GM21390 (cell line): ENCODE data around the gene LYSMD2.

Source experiments
- ATAC-seq: cut with Tn5 transposase; IDR thresholded peaks from one replicate; pipeline ENCODE4 v1.9.1; 2021; ENCODE audit not compliant: unreplicated experiment

Gene LYSMD2

DNA sequence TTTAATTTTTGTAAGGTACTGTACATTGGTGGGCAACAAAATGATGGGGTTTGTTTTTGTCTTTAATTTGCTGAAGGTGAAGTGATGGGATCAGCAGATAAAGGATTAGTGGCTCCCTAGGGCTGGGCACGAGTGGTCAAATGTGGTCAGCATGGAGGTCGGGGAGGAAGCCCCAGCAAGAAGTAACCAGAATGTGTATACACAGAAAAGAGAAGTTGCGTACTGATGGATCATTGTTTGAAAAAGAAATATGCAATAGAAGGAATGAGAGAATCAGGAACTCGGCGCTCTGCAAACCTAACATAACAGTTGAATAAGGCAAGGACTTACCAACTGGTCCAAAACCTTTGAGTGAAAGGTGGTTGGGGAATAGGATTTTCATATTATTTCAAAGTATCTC lies 15.4 kb upstream of the LYSMD2 start:
- no peak for ATAC-seq

DNA sequence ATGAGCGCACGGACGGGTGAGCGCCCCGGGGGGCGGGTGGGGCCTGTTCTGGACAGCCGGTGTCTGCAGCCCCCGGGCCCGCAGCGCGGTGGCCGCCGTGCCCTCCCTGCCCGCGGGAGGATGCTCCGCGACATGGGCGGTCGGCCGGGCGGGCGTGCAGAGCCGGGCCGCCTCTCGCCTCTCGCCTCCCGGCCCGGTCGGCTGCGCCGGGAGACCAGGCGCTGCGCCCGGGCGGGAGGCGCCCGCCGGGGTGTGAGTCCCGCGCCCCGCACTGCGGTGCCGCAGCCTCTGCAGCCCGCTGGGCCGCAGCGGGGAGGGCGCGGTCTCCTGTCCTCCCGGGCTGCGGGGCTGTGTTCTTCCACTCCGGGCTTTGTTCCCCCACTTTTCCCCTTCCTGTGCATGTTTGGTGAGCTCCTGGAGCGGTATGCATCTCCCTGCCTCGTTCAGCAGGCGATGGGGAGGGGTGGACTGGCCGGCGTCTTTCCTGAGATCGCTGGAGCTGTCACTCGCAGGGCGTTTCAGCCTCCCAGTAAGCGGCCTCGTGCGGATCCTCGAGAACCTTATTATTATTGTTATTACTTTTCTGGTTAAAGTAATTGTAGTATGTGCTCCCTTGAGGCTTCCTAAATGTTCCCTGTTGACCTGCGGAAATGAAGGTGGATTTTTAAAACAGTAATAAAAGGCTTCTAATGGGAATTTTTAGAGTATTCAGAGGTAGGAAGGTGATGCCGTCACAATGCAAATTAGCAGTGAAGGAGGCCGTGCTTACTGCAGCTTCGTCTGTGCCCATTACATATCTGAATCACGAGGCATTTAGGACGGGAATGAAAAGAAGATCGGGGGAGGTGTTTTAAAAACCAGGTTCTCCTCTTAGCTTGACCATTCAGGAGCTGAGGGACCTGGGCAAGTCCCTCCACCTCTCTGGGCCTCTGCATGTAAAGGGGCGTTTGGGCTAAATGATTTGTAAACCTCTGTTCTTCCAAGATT lies 14.5 kb upstream of the LYSMD2 start:
- ATAC-seq, result peak; percentile 44

DNA sequence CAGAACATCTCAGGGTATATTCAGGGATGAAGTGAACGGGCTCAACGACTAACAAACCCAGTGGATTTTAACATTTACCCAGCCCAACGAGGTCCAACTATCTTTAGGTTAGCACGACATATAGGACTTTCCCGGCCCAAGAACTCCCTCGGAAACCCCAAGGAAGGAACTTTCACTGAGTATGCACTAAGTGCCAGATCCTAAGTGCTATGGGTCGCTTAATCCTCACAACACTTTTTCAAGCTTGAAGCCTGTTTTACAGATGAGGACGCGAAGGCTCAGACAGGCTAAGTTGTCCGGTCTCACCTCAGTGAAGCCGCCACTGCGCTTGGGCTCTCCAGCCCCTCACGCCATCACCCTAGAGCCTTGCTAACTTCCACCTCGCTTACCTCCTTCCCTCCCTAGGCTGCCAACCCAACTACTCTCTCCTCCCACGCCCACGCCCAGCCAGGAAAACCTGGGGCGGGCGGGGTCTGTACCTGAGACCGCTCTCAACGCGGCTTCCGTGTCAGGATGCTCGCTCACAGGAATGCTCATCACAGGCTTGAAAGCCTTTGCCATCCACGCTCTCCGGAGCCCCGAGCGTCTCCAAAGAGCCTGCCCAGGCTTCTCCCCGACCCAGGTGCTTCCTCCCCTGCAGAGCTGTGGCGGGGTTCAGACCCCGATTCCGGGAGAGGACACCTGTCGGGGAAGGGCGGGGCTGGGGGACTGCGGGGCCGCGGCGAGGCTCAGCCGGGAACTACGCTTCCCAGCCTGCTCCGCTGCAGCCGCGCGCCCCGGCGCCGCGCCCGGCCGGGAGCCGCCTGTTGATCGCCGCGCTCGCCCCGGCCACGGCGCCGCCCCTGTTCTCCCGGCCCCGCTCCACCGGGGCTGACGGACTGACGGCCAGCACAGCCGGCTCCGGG lies 13.6 kb upstream of the LYSMD2 start, which contains the start of gene TMOD2:
Gene TMOD2, plus strand, starts transcription at position 806 of the 905 bp plus-strand sequence. CDS start 14,845 bp downstream, outside the sequence.
- ATAC-seq, result peak; percentile 72

DNA sequence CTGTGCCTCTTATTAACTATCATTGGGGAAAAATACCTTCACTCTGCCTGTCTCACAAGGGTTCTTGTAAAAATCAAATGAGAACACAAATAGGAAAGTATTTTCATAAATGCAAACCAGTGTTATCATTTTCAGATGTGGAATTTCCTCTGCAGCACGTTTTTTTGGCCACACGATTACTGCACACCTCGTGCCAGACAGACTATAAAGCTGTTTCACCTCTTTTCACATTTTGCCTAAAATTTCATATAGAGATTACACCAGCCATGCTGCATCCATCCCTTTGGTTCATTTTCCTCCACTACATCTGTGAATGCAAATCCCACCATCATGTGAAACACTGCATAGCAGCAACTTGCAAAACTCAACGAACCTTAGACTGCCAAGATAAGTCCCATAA lies 12.7 kb upstream of the LYSMD2 start:
- no peak for ATAC-seq

DNA sequence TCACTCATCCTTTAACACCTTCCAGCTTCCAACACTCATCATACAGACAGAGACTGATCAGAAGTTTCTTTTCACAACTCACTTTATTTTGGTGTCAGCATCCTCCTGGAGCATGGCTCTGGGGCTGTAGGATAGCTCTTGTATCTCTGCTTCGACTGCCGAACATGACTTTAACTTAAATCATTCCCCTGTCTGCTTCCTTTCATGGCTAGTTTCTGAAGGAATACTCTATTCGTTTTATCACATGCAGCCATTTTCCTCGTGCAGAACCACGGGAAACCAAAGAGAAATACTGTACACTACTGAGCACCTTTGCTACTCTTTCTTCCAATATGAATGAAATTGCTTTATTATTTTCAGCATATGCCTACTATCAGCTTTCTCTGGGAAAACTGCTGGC lies 11.9 kb upstream of the LYSMD2 start:
- no peak for ATAC-seq

DNA sequence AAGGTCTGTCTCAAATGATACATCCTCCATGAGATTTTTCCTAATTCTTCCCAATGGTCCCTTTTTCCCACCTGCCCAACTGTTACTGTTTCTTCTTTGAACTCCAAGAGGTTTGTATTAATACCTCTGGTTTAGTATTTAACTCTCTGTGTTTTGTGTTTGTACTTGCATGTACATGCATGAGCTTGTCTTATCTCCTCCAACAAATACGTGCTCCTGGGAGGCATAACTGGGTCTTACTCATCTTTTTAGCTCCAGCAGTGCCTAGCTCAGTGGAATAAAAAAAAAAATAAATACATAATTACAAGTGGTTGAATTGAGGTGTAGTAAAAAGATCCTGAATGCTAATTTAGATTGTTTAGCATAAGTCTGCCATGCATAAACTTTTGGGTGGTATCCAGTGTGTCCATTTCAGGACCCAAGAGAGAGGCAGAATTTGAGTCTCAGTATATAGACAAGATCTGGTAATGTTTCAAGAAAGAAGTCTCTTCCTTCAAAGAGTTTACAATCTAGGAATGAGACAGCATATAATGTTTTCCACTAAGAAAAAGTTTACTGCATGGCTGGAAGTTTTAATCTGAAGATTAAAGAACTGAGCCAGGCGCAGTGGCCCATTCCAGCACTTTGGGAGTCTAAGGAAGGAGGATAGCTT lies 1.7 kb upstream of the LYSMD2 start:
- no peak for ATAC-seq

DNA sequence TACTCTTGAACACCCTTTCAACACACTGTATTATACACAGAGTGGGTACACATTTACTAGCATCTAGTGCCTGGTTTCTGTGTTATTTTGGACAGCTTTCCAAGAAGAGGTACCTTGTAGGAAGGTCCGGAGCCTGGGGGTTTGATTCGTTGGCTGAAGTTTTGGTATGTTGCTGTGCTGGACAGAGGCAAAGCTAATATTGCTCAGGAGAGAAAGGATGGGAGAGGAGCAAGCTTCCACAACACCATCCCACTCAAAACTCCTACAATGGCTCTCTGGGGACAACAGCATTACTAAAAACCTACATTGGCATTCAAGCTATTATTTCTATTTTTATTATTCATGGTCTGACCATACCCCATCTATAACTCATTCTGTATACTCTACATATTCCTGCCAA lies 1.1 kb upstream of the LYSMD2 start:
- ATAC-seq, result no peak

DNA sequence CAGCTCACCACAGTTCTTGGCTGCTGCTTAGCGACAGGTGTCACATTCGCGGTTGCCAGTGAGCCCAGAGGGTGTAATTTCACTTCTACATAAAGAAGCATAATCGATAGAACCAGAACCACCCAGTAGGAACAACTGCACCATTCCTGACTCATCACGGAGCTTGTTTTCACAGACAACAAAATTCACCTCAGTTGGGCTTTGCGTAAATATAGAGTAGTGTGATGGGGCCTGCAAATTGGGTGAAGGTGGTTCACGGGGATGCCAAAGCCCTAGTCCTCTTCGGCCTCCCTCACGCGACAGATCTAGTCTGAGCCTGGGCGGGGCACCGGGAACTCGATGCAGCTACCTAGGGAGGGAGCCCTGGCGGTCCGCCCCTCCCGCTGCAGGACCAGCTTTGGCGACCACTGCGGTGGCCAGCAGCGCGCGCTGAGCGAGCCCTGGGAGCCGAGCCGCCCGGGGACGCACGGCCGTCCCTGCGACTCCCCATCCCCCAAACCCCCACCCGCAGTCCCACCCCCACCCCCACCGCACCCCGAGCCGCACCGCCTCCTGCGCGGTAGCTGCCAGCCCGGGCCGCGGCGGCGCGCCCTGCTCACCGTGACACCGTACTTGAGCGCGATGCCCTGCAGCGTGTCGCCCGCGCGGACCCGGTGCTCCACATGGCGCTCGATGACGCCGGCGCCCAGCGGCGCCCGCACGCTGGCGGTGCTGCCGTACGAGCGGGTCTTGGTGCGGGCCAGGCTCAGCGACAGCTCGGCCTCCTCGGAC lies 519 bp downstream of the LYSMD2 start:
- peak; percentile 30 for ATAC-seq

DNA sequence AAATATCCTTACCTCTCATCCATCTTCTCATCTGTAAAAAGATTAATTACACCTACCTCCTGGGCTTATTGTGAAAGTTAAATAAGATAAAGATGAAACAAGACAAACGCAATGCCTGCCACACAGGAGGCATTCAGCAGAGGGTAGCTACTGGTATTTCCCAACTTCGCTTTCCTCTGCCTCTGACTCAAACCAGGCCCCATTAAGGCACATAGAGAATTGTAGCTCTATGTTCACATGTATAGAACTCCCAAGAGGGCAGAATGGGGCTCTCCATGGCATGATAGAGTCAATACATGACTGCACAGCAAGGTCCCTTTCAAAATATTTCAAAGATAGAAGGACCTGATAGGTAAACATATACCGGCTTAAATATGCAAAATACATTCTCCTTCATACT lies 1.4 kb downstream of the LYSMD2 start:
- no peak for ATAC-seq

DNA sequence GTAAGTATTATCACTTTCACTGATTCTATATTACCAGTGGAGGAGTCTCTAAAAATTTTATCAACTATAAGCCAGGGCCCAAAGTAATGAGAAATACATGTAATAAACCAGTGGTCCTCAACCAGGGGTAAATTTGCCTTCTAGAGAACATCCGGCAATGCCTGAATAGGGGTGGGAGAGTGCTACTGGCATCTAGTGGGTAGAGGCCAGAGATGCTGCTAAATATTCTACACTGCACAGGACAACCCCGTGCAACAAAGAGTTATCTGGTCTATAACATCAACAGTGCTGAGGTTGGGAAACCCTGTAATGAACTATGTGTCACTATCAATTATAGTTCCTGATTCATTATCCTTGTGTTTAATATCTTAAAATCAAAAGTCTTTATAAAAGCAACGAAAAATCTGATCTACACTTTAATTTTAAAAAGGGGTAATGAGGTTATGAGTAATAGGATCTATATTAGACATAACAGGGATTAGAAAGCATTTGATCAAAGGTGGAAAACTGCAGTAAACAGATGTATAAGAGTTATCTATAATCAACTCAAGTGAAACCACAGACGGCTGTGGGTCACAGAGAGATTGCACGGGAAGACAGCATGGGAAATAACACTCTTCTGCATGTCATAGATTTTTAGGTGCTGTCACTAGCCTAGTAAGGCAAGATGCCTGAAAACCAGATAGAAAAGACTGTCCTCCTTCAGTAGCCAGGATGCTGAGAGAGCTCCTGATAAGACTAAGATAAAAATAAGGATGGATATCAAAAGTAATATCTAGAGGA lies 2.0 kb downstream of the LYSMD2 start:
- no peak for ATAC-seq

DNA sequence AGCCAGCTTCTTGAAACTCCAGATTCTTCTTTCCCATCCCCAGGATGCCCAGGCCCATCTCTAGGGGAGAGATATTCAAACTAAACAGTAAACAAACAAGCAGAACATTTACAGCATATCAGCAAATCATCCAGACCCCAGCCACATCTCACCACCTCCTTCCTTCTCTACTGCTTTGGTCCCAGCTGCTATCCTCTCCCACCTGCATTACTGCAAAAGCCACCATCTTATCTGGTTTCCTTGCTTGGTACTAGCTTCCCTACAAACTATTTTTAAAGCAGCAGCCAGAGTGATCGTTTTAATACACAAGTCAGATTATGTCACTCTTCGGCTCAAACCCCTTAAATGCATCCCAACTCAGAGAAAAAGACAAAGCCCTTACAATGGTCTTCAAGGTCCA lies 4.8 kb downstream of the LYSMD2 start:
- ATAC-seq, result no peak

DNA sequence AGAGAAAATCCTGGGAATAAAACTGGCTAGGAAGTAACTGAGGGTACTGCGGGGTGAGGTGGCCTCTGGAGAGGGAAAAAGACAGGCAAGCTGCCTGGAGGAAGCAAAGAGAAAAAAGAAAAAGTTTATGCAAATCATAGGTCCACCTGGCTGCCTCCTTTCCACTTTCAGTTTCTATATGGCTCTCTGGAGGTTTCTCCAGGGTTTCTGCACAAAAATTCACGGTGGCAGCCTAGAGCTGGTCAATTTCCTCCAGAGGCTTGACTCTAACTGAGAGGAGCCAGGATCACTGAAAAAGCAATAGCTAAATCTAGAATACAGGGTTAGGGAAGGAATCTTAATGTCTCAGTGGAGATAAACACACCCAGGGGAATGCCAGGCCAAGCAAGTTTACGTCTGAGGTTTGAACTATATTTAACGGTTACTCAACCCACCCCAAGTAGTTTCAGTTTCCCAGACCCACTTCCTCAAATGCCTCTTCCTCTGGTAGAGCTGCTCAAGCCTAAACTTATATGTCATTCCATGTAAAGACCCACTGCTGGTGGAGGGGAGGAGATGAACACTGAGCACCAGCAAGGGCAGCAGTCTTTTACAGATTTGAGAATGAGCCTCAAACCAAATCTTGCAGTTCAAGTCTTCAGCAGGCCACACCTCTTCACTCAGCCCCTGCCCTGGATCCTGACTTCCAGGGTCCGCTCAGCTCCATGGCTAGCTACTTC lies 5.7 kb downstream of the LYSMD2 start:
- peak; percentile 50 for ATAC-seq

DNA sequence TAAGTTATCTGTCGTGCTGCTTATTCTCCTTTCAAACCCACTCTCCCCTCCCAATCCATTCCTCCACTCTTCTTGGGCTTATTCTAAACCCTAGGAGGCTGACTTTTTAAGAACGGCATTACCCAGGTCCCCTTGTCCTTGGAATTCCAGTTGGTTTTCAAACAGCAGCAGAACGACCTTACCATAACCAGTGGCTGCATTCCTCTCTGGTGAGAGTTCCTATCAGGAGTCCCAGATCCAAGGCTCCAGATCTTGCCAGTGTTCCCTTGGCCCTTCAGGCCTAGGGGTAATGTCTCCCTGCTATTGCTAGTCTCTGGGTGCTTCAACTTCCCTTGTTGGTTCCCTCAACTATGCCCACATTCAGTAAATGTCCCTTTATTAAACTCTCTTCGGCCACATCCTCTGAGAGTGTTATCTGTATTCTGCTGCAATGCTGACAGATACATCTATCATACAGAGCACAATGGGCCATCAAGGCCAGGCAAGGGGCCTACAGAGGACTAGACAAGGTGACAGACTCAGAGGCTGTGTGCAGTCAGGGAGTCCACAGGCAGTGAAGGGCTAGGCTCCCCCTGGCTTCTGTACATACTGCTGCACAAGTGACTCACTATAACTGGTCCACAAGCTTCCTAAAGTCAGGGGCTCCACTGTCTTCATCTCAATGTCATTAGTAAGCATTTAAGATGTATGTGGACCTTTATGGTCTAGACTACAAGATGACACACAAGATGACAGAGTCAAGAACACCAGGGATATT lies 10.1 kb downstream of the LYSMD2 start:
- ATAC-seq, result no peak

DNA sequence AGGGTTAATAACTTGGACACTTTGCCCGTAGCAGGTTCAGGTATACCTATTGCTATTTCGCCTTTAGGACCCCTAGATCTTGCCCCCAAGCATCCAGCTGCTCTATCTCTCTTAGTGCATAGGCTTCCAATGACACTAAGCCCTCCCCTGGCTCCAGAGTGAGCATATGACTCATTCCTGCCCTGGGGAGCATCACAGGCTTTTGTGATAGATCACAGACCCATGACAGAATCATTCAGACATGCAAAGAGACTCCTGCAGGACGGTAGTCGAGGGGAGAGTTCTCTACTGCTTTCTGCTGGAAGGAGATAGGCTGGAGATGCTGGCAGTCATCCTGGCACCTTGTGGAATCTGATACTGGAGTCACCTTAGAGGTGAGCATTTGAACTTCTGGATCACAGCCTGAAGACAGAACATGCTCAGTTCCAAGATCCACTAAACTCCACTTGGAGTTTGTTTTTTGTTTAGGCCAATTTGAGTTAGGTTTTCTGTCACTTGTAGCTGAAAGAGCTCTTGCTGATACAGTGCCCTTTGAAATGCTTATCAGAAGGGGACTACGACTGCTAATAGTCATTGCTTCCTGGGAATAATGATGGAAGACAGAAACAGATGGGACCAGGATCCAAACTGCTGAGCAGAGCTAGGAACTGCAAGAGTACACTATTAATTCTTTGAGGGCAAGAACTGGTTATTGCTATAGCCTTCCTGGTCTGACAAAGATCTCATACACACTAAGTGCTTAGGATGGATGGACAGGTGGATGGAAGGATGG lies 11.0 kb downstream of the LYSMD2 start:
- ATAC-seq, result peak; percentile 85

DNA sequence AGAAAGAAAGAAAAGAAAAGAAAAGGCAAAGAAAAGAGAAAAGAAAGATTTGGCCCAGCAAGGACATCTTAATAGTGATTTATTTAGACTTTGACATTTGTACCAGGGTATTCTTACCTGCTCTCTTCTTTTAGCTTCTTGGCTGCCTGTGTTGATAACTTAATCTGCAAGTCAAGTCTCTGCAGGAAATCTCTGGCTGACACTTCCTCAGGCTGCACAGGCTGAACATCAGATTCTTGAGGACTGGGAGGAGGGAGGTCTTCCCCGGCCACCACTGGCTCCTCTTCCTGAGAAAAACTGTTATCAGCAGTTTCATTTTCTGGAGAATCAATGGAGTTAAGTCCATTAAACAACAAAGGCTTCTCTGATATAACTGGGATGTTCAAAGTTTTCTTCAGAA lies 12.8 kb downstream of the LYSMD2 start:
- no peak for ATAC-seq

DNA sequence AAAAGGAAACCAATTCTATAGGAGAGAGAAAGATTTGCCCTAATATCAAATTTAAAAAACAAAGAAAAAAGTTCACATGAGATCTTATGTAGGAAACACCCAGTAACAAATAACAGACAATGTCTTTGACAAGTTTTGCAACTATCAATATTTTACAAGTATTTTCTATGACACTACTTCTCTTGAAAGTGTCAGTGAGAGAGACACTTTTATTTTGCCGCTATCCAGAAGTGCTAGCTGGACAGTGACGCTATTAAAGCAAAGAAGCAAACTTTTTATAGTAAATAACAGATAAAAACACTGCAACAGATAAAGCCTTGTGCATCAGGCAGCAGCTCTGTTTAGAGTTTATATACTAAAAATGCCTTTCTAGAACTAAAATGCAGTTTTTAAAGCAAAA lies 13.3 kb downstream of the LYSMD2 start:
- ATAC-seq, result no peak

DNA sequence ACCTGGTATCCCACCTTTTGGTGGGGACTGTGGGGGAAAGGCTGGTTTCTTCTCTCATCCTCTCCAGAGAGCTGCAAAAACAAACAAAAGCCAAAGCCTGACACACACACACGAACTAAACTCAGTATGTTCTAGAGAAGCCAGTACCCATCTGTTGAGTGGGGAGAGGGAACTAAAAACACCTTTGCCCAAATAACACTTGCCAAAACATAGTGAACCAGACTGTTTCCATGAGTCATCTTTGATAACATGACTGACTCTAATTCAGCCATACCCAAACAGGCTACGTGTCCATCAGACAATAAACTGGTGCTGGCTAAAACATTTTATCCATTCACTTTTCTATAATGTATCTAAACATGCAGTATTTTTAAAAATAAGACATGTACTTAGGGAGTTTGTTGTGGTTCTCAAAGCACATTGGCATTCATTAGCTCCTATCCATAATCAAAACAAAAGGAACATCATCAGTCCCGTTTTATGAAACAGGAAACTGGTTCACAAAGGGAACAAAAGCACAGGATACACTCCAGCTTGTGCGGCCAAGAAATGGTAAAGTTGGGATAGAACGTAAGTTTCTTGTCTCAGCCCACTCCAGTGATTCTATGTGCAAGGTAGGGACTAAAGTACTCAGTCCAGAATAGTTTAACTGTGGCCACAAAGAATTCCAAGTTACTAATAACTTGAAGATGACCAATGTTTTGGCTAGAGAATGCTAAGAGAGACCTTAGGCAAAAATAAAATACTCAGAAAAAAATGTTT lies 16.1 kb downstream of the LYSMD2 start:
- no peak for ATAC-seq
